GM18519 (cell line): Measurements from ENCODE around the gene SGTB.
A peak's percentile ranks its signal among the peaks of the same experiment; 100 is the strongest.

Experiments
- ATAC-seq: cut with Tn5 transposase; IDR thresholded peaks from one replicate; pipeline ENCODE4 v1.9.1; 2021; ENCODE audit warnings: mild to moderate bottlenecking, moderate library complexity; ENCODE audit not compliant: unreplicated experiment, low FRiP score

Gene SGTB

GRCh38 chr5:65721720-65722574 lies at the start of gene SGTB, which contains the start of gene NLN:
Gene SGTB, minus strand, starts transcription at chr5:65722109. Its CDS starts 1,302 bp downstream, at chr5:65720807.
Gene NLN, plus strand, starts transcription at chr5:65722205. Its CDS starts 169 bp downstream, at chr5:65722374.
- ATAC-seq, result peak; percentile 72

- ATAC-seq, result no peak
Observed at GRCh38 chr5:65771266-65771665, 49.4 kb upstream of the SGTB start.

GRCh38 chr5:65769539-65769938 lies 47.6 kb upstream of the SGTB start:
- no peak for ATAC-seq

- ATAC-seq, result no peak
Observed at GRCh38 chr5:65768723-65769346, 46.9 kb upstream of the SGTB start.

GRCh38 chr5:65767565-65767964 lies 45.7 kb upstream of the SGTB start:
- ATAC-seq, result no peak

GRCh38 chr5:65766781-65767180 lies 44.9 kb upstream of the SGTB start:
- ATAC-seq, result no peak

GRCh38 chr5:65766175-65766574 lies 44.3 kb upstream of the SGTB start:
- ATAC-seq, result no peak

GRCh38 chr5:65765582-65765981 lies 43.7 kb upstream of the SGTB start:
- ATAC-seq, result no peak

- no peak for ATAC-seq
Observed at GRCh38 chr5:65762234-65762633, 40.3 kb upstream of the SGTB start.

GRCh38 chr5:65760504-65761275 lies 38.8 kb upstream of the SGTB start:
- ATAC-seq, result no peak

- ATAC-seq, result no peak
Observed at GRCh38 chr5:65758546-65759144, 36.7 kb upstream of the SGTB start.

- ATAC-seq, result no peak
Observed at GRCh38 chr5:65753189-65753588, 31.3 kb upstream of the SGTB start.

GRCh38 chr5:65750938-65751337 lies 29.0 kb upstream of the SGTB start:
- ATAC-seq, result no peak

- ATAC-seq, result no peak
Observed at GRCh38 chr5:65749956-65750355, 28.0 kb upstream of the SGTB start.

GRCh38 chr5:65749221-65749844 lies 27.4 kb upstream of the SGTB start:
- no peak for ATAC-seq

- peak; percentile 67 for ATAC-seq
Observed at GRCh38 chr5:65742565-65743231, 20.8 kb upstream of the SGTB start.

- ATAC-seq, result no peak
Observed at GRCh38 chr5:65739162-65739561, 17.3 kb upstream of the SGTB start.

- no peak for ATAC-seq
Observed at GRCh38 chr5:65738305-65738704, 16.4 kb upstream of the SGTB start.

GRCh38 chr5:65737842-65738241 lies 15.9 kb upstream of the SGTB start:
- ATAC-seq, result no peak

- no peak for ATAC-seq
Observed at GRCh38 chr5:65736011-65736410, 14.1 kb upstream of the SGTB start.
